ENCODE data around the gene BACE2. TPM values are rescaled to one million over a fixed set of nuclear protein-coding genes. Genes with fewer than 3 reads are reported as not detected.

BACE2 gene
- total and polyA plus RNA-seq, 2 donors (not counting 1 experiment from before 2014, with no cell fraction given): 18.4 to 40.8 TPM

- Histone ChIP-seq H3K9me3 (ENCODE audit: control extremely low read depth in 1 of 3, control insufficient read depth in 2 of 3, insufficient read depth in 1 of 3, low read length in 2 of 3) (peaks cover 1 to 14% (median 3%) of the 10 kb centered on the region in 3 donors), H3K9ac (ENCODE audit: low read length) (no peak overlapping the region), H3K27ac (ENCODE audit: low read length in 2 of 2) (no peak overlapping the region), H3K27me3 (replicated peaks in 1 of 4; ENCODE audit: control extremely low read depth in 1 of 4, control insufficient read depth in 3 of 4, insufficient read depth in 4 of 4, low read length in 3 of 4) (peaks cover 0 to 48% (median 13%) of the 10 kb centered on the region in 4 experiments), H4K20me1 (ENCODE audit: control insufficient read depth, insufficient read depth, low read length, poor library complexity, severe bottlenecking) (no peaks in the 10 kb centered on the region), H3K4me2 (replicated peaks; ENCODE audit: low read depth, low read length, poor library complexity, severe bottlenecking) (no peak overlapping the region), H3K79me2 (ENCODE audit: control insufficient read depth, insufficient read depth, low read length) (no peaks in the 10 kb centered on the region), H3K4me3 (ENCODE audit: control extremely low read depth in 1 of 5, extremely low read depth in 1 of 5, insufficient read depth in 1 of 5, low read depth in 2 of 5, low read length in 4 of 5) (no peak overlapping the region), H3K36me3 (replicated peaks in 1 of 2; ENCODE audit: control extremely low read depth in 1 of 2, control insufficient read depth in 1 of 2, extremely low read depth in 1 of 2, insufficient read depth in 2 of 2, low read length in 1 of 2) (no peaks in the 10 kb centered on the region), H3K4me1 (ENCODE audit: control insufficient read depth in 2 of 2, insufficient read depth in 2 of 2, low read length in 2 of 2) (peaks cover 0 to 5% of the 10 kb centered on the region in 2 donors), H2AFZ (ENCODE audit: insufficient read depth, low read depth, low read length, poor library complexity, severe bottlenecking) (no peak overlapping the region)
- peaks cover 41% of the 10 kb centered on the region for H3K27me3 Mint-ChIP-seq
- intact Hi-C loops (cut with micrococcal nuclease): no loop called here
- H3K4me1 Mint-ChIP-seq: peaks cover 3% of the 10 kb centered on the region
- ATAC-seq (ENCODE audit: low read depth) (no peak), DNase-seq (no peak)
- H3K9me3 Mint-ChIP-seq (ENCODE audit: insufficient read depth): no peaks in the 10 kb centered on the region
- ChIA-PET CTCF (interaction anchor here (1.1 kb wide), 1 partner anchor 13 kb away, joined by 4 read pairs; no protein-coding TSS in a partner anchor), POLR2A (no interaction called here)
- H3K4me3 Mint-ChIP-seq: no peak overlapping the region
- H3K27ac Mint-ChIP-seq: no peak overlapping the region
- TF ChIP-seq CTCF (IDR thresholded peaks at IDR 0.05): no peak
- no peak for TF ChIP-seq EZH2 (IDR thresholded peaks at IDR 0.05; ENCODE audit: borderline replicate concordance, insufficient read depth, low read depth, low read length, poor library complexity, severe bottlenecking)
- 88% methylated on average over 3 of the region's 4 CpGs for WGBS (ENCODE audit: insufficient coverage)
Measured at GRCh38 chr21:41295721-41296254, 127.8 kb downstream of the BACE2 start.

GRCh38 chr21:41302976-41303375 lies 135.0 kb downstream of the BACE2 start:
- no peaks in the 10 kb centered on the region for H3K9me3 Mint-ChIP-seq (ENCODE audit: insufficient read depth)
- H3K79me2 ChIP-seq (ENCODE audit: control insufficient read depth, insufficient read depth, low read length): no peaks in the 10 kb centered on the region
- H2AFZ ChIP-seq (ENCODE audit: insufficient read depth, low read depth, low read length, poor library complexity, severe bottlenecking): no peak overlapping the region
- no peaks in the 10 kb centered on the region for H3K4me1 Mint-ChIP-seq
- no peak overlapping the region for H3K4me3 Mint-ChIP-seq
- ATAC-seq (ENCODE audit: low read depth): no peak
- H3K9me3 ChIP-seq (ENCODE audit: control extremely low read depth in 1 of 3, control insufficient read depth in 2 of 3, insufficient read depth in 1 of 3, low read length in 2 of 3): peaks cover 6 to 11% (median 7%) of the 10 kb centered on the region in 3 donors
- no peak for DNase-seq
- TF ChIP-seq CTCF (IDR thresholded peaks at IDR 0.05) (no peak), EZH2 (IDR thresholded peaks at IDR 0.05; ENCODE audit: borderline replicate concordance, insufficient read depth, low read depth, low read length, poor library complexity, severe bottlenecking) (no peak)
- ChIA-PET CTCF (interaction anchor here (1.2 to 1.5 kb wide), 2 partner anchors 8 to 133 kb away, joined by 3 read pairs; no protein-coding TSS in a partner anchor), POLR2A (no interaction called here)
- H3K4me1 ChIP-seq (ENCODE audit: control insufficient read depth in 2 of 2, insufficient read depth in 2 of 2, low read length in 2 of 2): no peaks in the 10 kb centered on the region
- no peak overlapping the region for H3K27ac Mint-ChIP-seq
- peaks cover 0 to 3% (median 1%) of the 10 kb centered on the region in 4 experiments for H3K27me3 ChIP-seq (replicated peaks in 1 of 4; ENCODE audit: control extremely low read depth in 1 of 4, control insufficient read depth in 3 of 4, insufficient read depth in 4 of 4, low read length in 3 of 4)
- H4K20me1 ChIP-seq (ENCODE audit: control insufficient read depth, insufficient read depth, low read length, poor library complexity, severe bottlenecking): no peaks in the 10 kb centered on the region
- 83% methylated on average over 1 of the region's 1 CpG for WGBS (ENCODE audit: insufficient coverage)
- H3K9ac ChIP-seq (ENCODE audit: low read length): no peak overlapping the region
- H3K4me2 ChIP-seq (replicated peaks; ENCODE audit: low read depth, low read length, poor library complexity, severe bottlenecking): no peak overlapping the region
- intact Hi-C loops (cut with micrococcal nuclease): no loop called here
- no peak overlapping the region for H3K4me3 ChIP-seq (ENCODE audit: control extremely low read depth in 1 of 5, extremely low read depth in 1 of 5, insufficient read depth in 1 of 5, low read depth in 2 of 5, low read length in 4 of 5)
- H3K36me3 ChIP-seq (replicated peaks in 1 of 2; ENCODE audit: control extremely low read depth in 1 of 2, control insufficient read depth in 1 of 2, extremely low read depth in 1 of 2, insufficient read depth in 2 of 2, low read length in 1 of 2): no peaks in the 10 kb centered on the region
- H3K27ac ChIP-seq (ENCODE audit: low read length in 2 of 2): no peak overlapping the region
- H3K27me3 Mint-ChIP-seq: peaks cover 10% of the 10 kb centered on the region
